ENCODE measurements around the gene P2RY1.
"Not testable (repeated sequence)": the region's sequence is repeated elsewhere in the genome, so short reads cannot be mapped to it uniquely, and the experiment has no call there.

Gene P2RY1

GRCh38 chr3:152843955-152844354, 9.0 kb downstream of the P2RY1 start:
- ChIA-PET POLR2A (no interaction called here), CTCF (interaction anchor here (2.0 kb wide), 1 partner anchor 9 kb away, joined by 8 read pairs; the partner anchor contains the start of gene P2RY1)
- DNase-seq (ENCODE audit: extremely low spot score) = no peak
- TF ChIP-seq, protein P1, sequence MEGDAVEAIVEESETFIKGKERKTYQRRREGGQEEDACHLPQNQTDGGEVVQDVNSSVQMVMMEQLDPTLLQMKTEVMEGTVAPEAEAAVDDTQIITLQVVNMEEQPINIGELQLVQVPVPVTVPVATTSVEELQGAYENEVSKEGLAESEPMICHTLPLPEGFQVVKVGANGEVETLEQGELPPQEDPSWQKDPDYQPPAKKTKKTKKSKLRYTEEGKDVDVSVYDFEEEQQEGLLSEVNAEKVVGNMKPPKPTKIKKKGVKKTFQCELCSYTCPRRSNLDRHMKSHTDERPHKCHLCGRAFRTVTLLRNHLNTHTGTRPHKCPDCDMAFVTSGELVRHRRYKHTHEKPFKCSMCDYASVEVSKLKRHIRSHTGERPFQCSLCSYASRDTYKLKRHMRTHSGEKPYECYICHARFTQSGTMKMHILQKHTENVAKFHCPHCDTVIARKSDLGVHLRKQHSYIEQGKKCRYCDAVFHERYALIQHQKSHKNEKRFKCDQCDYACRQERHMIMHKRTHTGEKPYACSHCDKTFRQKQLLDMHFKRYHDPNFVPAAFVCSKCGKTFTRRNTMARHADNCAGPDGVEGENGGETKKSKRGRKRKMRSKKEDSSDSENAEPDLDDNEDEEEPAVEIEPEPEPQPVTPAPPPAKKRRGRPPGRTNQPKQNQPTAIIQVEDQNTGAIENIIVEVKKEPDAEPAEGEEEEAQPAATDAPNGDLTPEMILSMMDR (IDR thresholded peaks at IDR 0.05; ENCODE audit: control extremely low read depth, extremely low read depth, low read depth, missing control alignments) = no peak

DNA sequence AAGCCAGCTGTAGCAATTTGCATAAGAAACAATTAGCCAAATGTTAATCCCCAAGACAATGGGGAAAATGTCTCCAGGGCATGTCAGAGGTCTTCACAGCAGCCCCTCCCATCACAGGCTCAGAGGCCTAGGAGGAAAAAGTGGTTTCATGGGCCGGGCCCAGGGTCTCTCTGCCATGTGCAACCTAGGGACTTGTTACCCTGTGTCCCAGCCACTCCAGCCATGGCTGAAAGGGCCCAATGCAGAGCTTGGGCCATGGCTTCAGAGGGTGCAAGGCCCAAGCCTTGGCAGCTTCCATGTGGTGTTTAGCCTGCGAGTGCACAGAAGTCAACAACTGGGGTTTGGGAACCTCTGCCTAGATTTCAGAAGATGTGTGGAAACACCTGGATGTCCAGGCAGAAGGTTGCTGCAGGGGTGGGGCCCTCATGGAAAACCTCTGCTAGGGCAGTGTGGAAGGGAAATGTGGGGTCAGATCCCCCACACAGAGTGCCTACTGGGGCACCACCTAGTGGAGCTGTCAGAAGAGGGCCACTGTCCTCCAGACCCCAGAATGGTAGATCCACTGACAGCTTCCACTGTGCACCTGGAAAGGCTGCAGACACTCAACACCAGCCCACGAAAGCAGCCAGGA, 11.8 kb downstream of the P2RY1 start:
- CTCF ChIA-PET = interaction anchor here (1.1 to 4.6 kb wide), 2 partner anchors 10 to 16 kb away, joined by 3 to 18 read pairs; no protein-coding TSS in a partner anchor
- DNase-seq (ENCODE audit: extremely low spot score); POLR2A ChIA-PET: not testable (repeated sequence)

DNA sequence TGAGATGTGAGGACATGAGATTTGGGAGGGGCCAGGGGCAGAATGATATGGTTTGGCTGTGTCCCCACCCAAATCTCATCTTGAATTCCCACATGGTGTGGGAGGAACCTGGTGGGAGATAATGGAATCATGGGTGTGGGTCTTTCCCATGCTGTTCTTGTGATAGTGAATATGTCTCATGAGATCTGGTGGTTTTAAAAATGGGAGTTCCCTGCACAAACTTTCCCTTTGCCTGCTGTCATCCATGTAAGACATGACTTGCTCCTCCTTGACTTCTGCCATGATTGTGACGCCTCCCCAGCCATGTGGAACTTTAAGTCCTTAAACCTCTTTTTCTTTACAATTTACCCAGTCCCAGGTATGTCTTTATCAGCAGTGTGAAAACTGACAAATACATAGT, 12.7 kb downstream of the P2RY1 start:
- CTCF ChIA-PET = interaction anchor here (1.1 to 4.6 kb wide), 2 partner anchors 11 to 17 kb away, joined by 3 to 18 read pairs; no protein-coding TSS in a partner anchor
- POLR2A ChIA-PET; DNase-seq (ENCODE audit: extremely low spot score): not testable (repeated sequence)

GRCh38 chr3:152849996-152850578, 15.2 kb downstream of the P2RY1 start:
- TF ChIP-seq, protein P1 (IDR thresholded peaks at IDR 0.05; ENCODE audit: control extremely low read depth, extremely low read depth, low read depth, missing control alignments) = no peak
- ChIA-PET CTCF (interaction anchor here (4.6 kb wide), 1 partner anchor 13 kb away, joined by 18 read pairs; no protein-coding TSS in a partner anchor), POLR2A (interaction anchor here (0.6 kb wide), 1 partner anchor 327 kb away, joined by 3 read pairs; no protein-coding TSS in a partner anchor)
- DNase-seq (ENCODE audit: extremely low spot score) = no peak

DNA sequence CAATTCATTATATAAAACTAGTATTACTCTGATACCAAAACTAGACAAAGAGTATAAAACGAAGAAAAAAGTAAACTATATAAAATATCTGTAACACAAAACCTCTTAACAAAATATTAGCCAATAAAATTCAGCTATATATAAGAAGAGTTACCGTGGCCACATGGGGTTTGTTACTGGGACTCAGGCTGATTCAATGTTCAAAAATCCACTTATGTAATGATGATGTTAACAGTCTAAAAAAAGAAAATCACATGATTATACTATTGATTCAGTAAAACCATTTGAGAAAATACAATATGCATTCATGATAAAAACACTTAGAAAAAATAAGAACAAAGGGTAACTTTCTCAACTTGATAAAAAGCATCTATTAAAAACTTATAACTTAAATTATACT, 18.3 kb downstream of the P2RY1 start:
- CTCF ChIA-PET = no interaction called here
- TF ChIP-seq, protein P1 (IDR thresholded peaks at IDR 0.05; ENCODE audit: control extremely low read depth, extremely low read depth, low read depth, missing control alignments) = no peak
- DNase-seq (ENCODE audit: extremely low spot score) = no peak
- POLR2A ChIA-PET = no interaction called here

GRCh38 chr3:152857082-152857481, 22.2 kb downstream of the P2RY1 start:
- CTCF ChIA-PET = interaction anchor here (0.9 to 1.1 kb wide), 2 partner anchors 9 to 22 kb away, joined by 4 read pairs; partner anchors contain the start of gene P2RY1
- TF ChIP-seq, protein P1 (IDR thresholded peaks at IDR 0.05; ENCODE audit: control extremely low read depth, extremely low read depth, low read depth, missing control alignments) = no peak
- DNase-seq (ENCODE audit: extremely low spot score) = no peak
- POLR2A ChIA-PET = no interaction called here

GRCh38 chr3:152858170-152858800, 23.4 kb downstream of the P2RY1 start:
- ChIA-PET POLR2A (no interaction called here), CTCF (no interaction called here)
- TF ChIP-seq, protein P1 (IDR thresholded peaks at IDR 0.05; ENCODE audit: control extremely low read depth, extremely low read depth, low read depth, missing control alignments) = no peak
- DNase-seq (ENCODE audit: extremely low spot score) = no peak

All from GM10248 (cell line).